ENCODE data around the gene KCNQ2.

GRCh38 chr20:63362436-63363009 is 109.9 kb downstream of the KCNQ2 start:
- TF ChIP-seq EZH2 (IDR thresholded peaks at IDR 0.05) (no peak), FOXP2 (optimal IDR thresholded peaks at IDR 0.05; ENCODE audit: control extremely low read depth, extremely low read length, insufficient read depth) (no peak)
